HCT116 (cell line): ENCODE results near the gene CHKA. TPM values are rescaled to one million over a fixed set of nuclear protein-coding genes. Genes with fewer than 3 reads are reported as not detected.
"Not testable (repeated sequence)": the region's sequence is repeated elsewhere in the genome, so short reads cannot be mapped to it uniquely, and the experiment has no call there.

Experiments
- ATAC-seq: fragments of 200-7000 bp; cut with Tn5 transposase; 2 replicates; pipeline ENCODE4 v1.9.1; 2020; ENCODE audit warnings: mild to moderate bottlenecking, moderate library complexity
- BruUV-seq: library from RNA; stranded (reverse); fragments of 400-500 nt; replicated peaks from 2 replicates; lab custom pipeline; 2021; lab: Mats Ljungman, UMichigan
- CTCF ChIA-PET: fragments of 300-600 bp; sonication (Branson Sonifier 250); formaldehyde crosslinking; loops from one replicate; lab custom pipeline; 2021; ENCODE audit warnings: antibody characterized with exemption; lab: Charles Lee
- POLR2A ChIA-PET: fragments of 300-600, 350-600 bp; sonication (Branson Sonifier 250); formaldehyde crosslinking; loops from one replicate; lab custom pipeline; 2021; ENCODE audit warnings: antibody characterized with exemption; lab: Charles Lee
- RAD21 ChIA-PET, 2 experiments: fragments of 300-600 bp; sonication (Branson Sonifier 250); formaldehyde crosslinking; loops; one replicate each; lab custom pipeline; 2023; ENCODE audit warnings: low total read pairs in 2 of 2; ENCODE audit not compliant: uncharacterized antibody in 2 of 2, unreplicated experiment in 2 of 2, low non-redundant PET in 1 of 2; lab: Charles Lee
- DNase-seq: peaks from one replicate; pipeline ENCODE4 v3.0.0-alpha.2; 2010; ENCODE audit warnings: low read depth, low spot score
- H2AFZ ChIP-seq: fragments of 200-600 bp; shearing (Covaris generic), sonication (generic); 2 replicates; pipeline ENCODE4 v1.6.1; 2017; ENCODE audit warnings: low read depth, mixed run types, mixed read lengths, antibody characterized with exemption, low read length; ENCODE audit not compliant: poor library complexity, severe bottlenecking
- H3K27ac ChIP-seq: 2 replicates; pipeline ENCODE4 v1.5.1; 2012; ENCODE audit warnings: low read depth, low read length
- H3K27me3 ChIP-seq: fragments of 200-600 bp; sonication (generic); 2 replicates; pipeline ENCODE4 v1.6.1; 2016; ENCODE audit warnings: mixed run types, low read length, mixed read lengths; ENCODE audit not compliant: insufficient read depth
- H3K36me3 ChIP-seq, 2 experiments: fragments of 200-500 bp in 1 of 2; fragments of 200-600 bp in 1 of 2; sonication (Bioruptor generic) in 1 of 2; sonication (generic) in 1 of 2; 2 replicates each; pipeline versions ENCODE4 v1.5.1 to v1.6.1; 2014 to 2016; ENCODE audit warnings: low read length in 2 of 2, inconsistent platforms in 1 of 2, mixed read lengths in 1 of 2, mixed run types in 1 of 2; ENCODE audit not compliant: insufficient read depth in 2 of 2, control insufficient read depth in 1 of 2
- H3K4me1 ChIP-seq, 2 experiments: fragments of 200-600 bp in 1 of 2; sonication (generic) in 1 of 2; 2 replicates each; pipeline versions ENCODE4 v1.5.1 to v1.6.1; 2012 to 2017; ENCODE audit warnings: low read length in 2 of 2, inconsistent platforms in 1 of 2, mild to moderate bottlenecking in 1 of 2, mixed read lengths in 1 of 2, mixed run types in 1 of 2, moderate library complexity in 1 of 2; ENCODE audit not compliant: insufficient read depth in 2 of 2, control insufficient read depth in 1 of 2
- H3K4me2 ChIP-seq: fragments of 200-600 bp; sonication (generic); 2 replicates; pipeline ENCODE4 v1.6.1; 2017; ENCODE audit warnings: mixed run types, low read length, mixed read lengths
- H3K4me3 ChIP-seq, 2 experiments: fragments of 200-600 bp in 1 of 2; sonication (generic) in 1 of 2; replicated peaks in 1 of 2; 2 replicates each; pipeline ENCODE4 v1.5.1; 2011 to 2016; ENCODE audit warnings: low read length in 2 of 2, control low read depth in 1 of 2, low read depth in 1 of 2, mild to moderate bottlenecking in 1 of 2, mixed read lengths in 1 of 2, mixed run types in 1 of 2
- H3K79me2 ChIP-seq: fragments of 200-600 bp; sonication (generic); 2 replicates; pipeline ENCODE4 v1.6.1; 2017; ENCODE audit warnings: mild to moderate bottlenecking, mixed run types, low read length, moderate library complexity, mixed read lengths; ENCODE audit not compliant: insufficient read depth
- H3K9ac ChIP-seq: fragments of 200-600 bp; sonication (generic); 2 replicates; pipeline ENCODE4 v1.6.1; 2016; ENCODE audit warnings: low read length, mixed read lengths
- H3K9me2 ChIP-seq: fragments of 200-600 bp; sonication (generic), shearing (Covaris generic); 2 replicates; pipeline ENCODE4 v1.6.1; 2017; ENCODE audit warnings: mixed run types, mild to moderate bottlenecking, moderate library complexity; ENCODE audit not compliant: insufficient read depth
- H3K9me3 ChIP-seq, 2 experiments: fragments of 200-500 bp in 1 of 2; fragments of 200-600 bp in 1 of 2; sonication (Bioruptor generic) in 1 of 2; sonication (generic) in 1 of 2; 2 replicates each; pipeline ENCODE4 v1.6.1; 2014 to 2017; ENCODE audit warnings: low read length in 2 of 2, mixed read lengths in 2 of 2, inconsistent platforms in 1 of 2, low read depth in 1 of 2, mild to moderate bottlenecking in 1 of 2, mixed run types in 1 of 2, moderate library complexity in 1 of 2; ENCODE audit not compliant: control insufficient read depth in 1 of 2, insufficient read depth in 1 of 2
- H4K20me1 ChIP-seq: fragments of 200-600 bp; sonication (generic), shearing (Covaris generic); 2 replicates; pipeline ENCODE4 v1.6.1; 2017; ENCODE audit warnings: mixed run types, mild to moderate bottlenecking, moderate library complexity; ENCODE audit not compliant: insufficient read depth
- ATF3 ChIP-seq: IDR thresholded peaks from 2 replicates; pipeline ENCODE4 v1.6.1; 2012
- CBX3 ChIP-seq: IDR thresholded peaks from 2 replicates; pipeline ENCODE4 v1.6.1; 2012; ENCODE audit warnings: low read depth
- CEBPB ChIP-seq: IDR thresholded peaks from 2 replicates; pipeline ENCODE4 v1.6.1; 2012; ENCODE audit warnings: low read depth
- EZH2 ChIP-seq: fragments of 200-600 bp; sonication (generic); IDR thresholded peaks from 2 replicates; pipeline ENCODE4 v1.6.1; 2017; ENCODE audit warnings: antibody characterized with exemption, mixed run types
- EZH2phosphoT487 ChIP-seq: fragments of 200-600 bp; IDR thresholded peaks from 2 replicates; pipeline ENCODE4 v1.6.1; 2018; ENCODE audit warnings: antibody characterized with exemption, borderline replicate concordance
- MAX ChIP-seq: IDR thresholded peaks from 2 replicates; pipeline ENCODE4 v1.6.1; 2012
- POLR2A ChIP-seq: IDR thresholded peaks from 2 replicates; pipeline ENCODE4 v1.7.0; 2011; ENCODE audit warnings: borderline replicate concordance; ENCODE audit not compliant: insufficient read depth, insufficient read length; ENCODE audit errors: extremely low read depth
- SRF ChIP-seq: IDR thresholded peaks from 2 replicates; pipeline ENCODE4 v1.6.1; 2012; ENCODE audit warnings: low read depth
- TCF7L2 ChIP-seq: IDR thresholded peaks from 2 replicates; pipeline ENCODE4 v1.7.0; 2011; ENCODE audit warnings: borderline replicate concordance, inconsistent platforms; ENCODE audit not compliant: insufficient read depth, insufficient read length; ENCODE audit errors: extremely low read depth
- YY1 ChIP-seq: IDR thresholded peaks from 2 replicates; pipeline ENCODE4 v1.6.1; 2011; ENCODE audit warnings: low read length, low read depth, moderate library complexity, mild to moderate bottlenecking; ENCODE audit not compliant: insufficient replicate concordance; ENCODE audit errors: extremely low read depth
- ZNF274 ChIP-seq: fragments of 200-500 bp; sonication (Bioruptor generic); IDR thresholded peaks from 2 replicates; pipeline ENCODE4 v1.6.1; 2014; ENCODE audit warnings: mild to moderate bottlenecking, low read depth, low read length, inconsistent platforms
- intact Hi-C: fragments of 100-400 bp; cut with micrococcal nuclease; formaldehyde crosslinking; loops from 2 replicates; pipeline ENCODE4 v1.10.0; 2022
- total RNA-seq: library from RNA; stranded (reverse); gene quantifications from one replicate; pipeline ENCODE4 v1.2.1, GENCODE V29; 2021; ENCODE audit not compliant: unreplicated experiment

The CHKA gene
- total RNA-seq, 1 experiment from 2014 or later, result 33.1 TPM

- Histone ChIP-seq H3K9ac (no peak overlapping the region), H3K4me1 (no peaks in the 10 kb centered on the region), H3K36me3 (no peaks in the 10 kb centered on the region), H3K4me2 (no peak overlapping the region), H3K9me2 (no peaks in the 10 kb centered on the region), H3K27ac (no peak overlapping the region), H2AFZ (no peak overlapping the region), H3K27me3 (no peaks in the 10 kb centered on the region), H4K20me1 (peaks cover 8% of the 10 kb centered on the region; the same call in 1 of the 2 replicates), H3K4me3 (no peak overlapping the region), H3K79me2 (peaks cover 23% of the 10 kb centered on the region), H3K9me3 (no peaks in the 10 kb centered on the region)
- intact Hi-C loops, result loop anchor here (5.0 kb wide), 1 partner anchor 79 kb away; no protein-coding TSS in a partner anchor
- no peak for TF ChIP-seq TCF7L2
- TF ChIP-seq ATF3, result no peak
- TF ChIP-seq CBX3, result no peak
- TF ChIP-seq SRF, result no peak
- TF ChIP-seq CEBPB, result no peak
- no peak for TF ChIP-seq POLR2A
- no peak for TF ChIP-seq EZH2phosphoT487
- no peak for TF ChIP-seq ZNF274
- no peak for TF ChIP-seq YY1
- TF ChIP-seq MAX, result no peak
- TF ChIP-seq EZH2, result no peak
- ChIA-PET POLR2A (no interaction called here), CTCF (no interaction called here), RAD21 (no interaction called here)
- no peak for ATAC-seq
- BruUV-seq, result no TSS peak
- DNase-seq, result no peak
These were observed 27.6 kb downstream of the CHKA start for GRCh38 chr11:68093565-68093964.

- H3K79me2 ChIP-seq, result peaks cover 17% of the 10 kb centered on the region
- H3K9me3 ChIP-seq, POLR2A ChIA-PET, H3K27ac ChIP-seq, H3K4me1 ChIP-seq, H3K9ac ChIP-seq, H3K4me2 ChIP-seq, H3K4me3 ChIP-seq, DNase-seq, H3K9me2 ChIP-seq, H3K36me3 ChIP-seq, H4K20me1 ChIP-seq, H2AFZ ChIP-seq, RAD21 ChIA-PET, H3K27me3 ChIP-seq, CTCF ChIA-PET, BruUV-seq, ATAC-seq: not testable (repeated sequence)
- intact Hi-C loops, result loop anchor here (5.0 kb wide), 1 partner anchor 79 kb away; no protein-coding TSS in a partner anchor
These were observed 28.2 kb downstream of the CHKA start for GRCh38 chr11:68092946-68093345.
